ENCODE results near the gene TEDC2. TPM values are rescaled to one million over a fixed set of nuclear protein-coding genes. Genes with fewer than 3 reads are reported as not detected.

TEDC2 gene
- total and polyA plus RNA-seq, 10 of the 15 experiments (the other 5 are each of a cell fraction or from before 2014, with no cell fraction given): 0.23 to 47.9 (median 19.1) TPM

GRCh38 chr16:2490190-2491105 is 30.5 kb downstream of the TEDC2 start (continued):
- TF ChIP-seq E2F4 (IDR thresholded peaks at IDR 0.05; ENCODE audit: low read depth, low read length) (no peak), IKZF1 (conservative IDR thresholded peaks at IDR 0.05) (no peak), ZNF207 (IDR thresholded peaks at IDR 0.05; ENCODE audit: borderline replicate concordance) (no peak), BHLHE40 (IDR thresholded peaks at IDR 0.05; ENCODE audit: borderline replicate concordance in 1 of 2, low read depth in 2 of 2, low read length in 1 of 2) (no peak), KLF5 (IDR thresholded peaks at IDR 0.05; ENCODE audit: partially characterized antibody) (no peak), SUZ12 (IDR thresholded peaks at IDR 0.05; ENCODE audit: unreplicated experiment) (no peak), RCOR1 (conservative IDR thresholded peaks at IDR 0.05; ENCODE audit: low read depth, low read length) (no peak)

GRCh38 chr16:2492292-2492691 is 32.4 kb downstream of the TEDC2 start:
- BruUV-seq (replicated peaks): no TSS peak

More at GRCh38 chr16:2492292-2492691, 32.4 kb downstream of the TEDC2 start:
- Histone ChIP-seq H4K20me1 (ENCODE audit: control insufficient read depth, insufficient read depth) (no peaks in the 10 kb centered on the region), H2AFZ (ENCODE audit: control insufficient read depth, low read depth, low read length) (no peak overlapping the region), H3K36me3 (ENCODE audit: control insufficient read depth in 2 of 2, insufficient read depth in 2 of 2, low read length in 1 of 2) (peaks cover 0 to 9% of the 10 kb centered on the region in 2 experiments; a peak in 2 of 4 replicates), H3K4me1 (ENCODE audit: control insufficient read depth, insufficient read depth, low read length) (peaks cover 7% of the 10 kb centered on the region), H3K9ac (ENCODE audit: control insufficient read depth, insufficient read depth, low read length) (no peak overlapping the region), H3K4me2 (ENCODE audit: control insufficient read depth, insufficient read depth) (no peak overlapping the region), H3K27ac (ENCODE audit: control insufficient read depth, insufficient read depth) (no peak overlapping the region), H3K27me3 (replicated peaks in 1 of 2; ENCODE audit: control insufficient read depth in 2 of 2, insufficient read depth in 2 of 2, low read length in 1 of 2) (no peaks in the 10 kb centered on the region), H3K9me3 (replicated peaks; ENCODE audit: control insufficient read depth, insufficient read depth, low read length) (no peaks in the 10 kb centered on the region), H3K79me2 (ENCODE audit: control insufficient read depth, insufficient read depth, low read length) (no peaks in the 10 kb centered on the region), H3K4me3 (no peak overlapping the region)
- SMC1A ChIA-PET (ENCODE audit: uncharacterized antibody, unreplicated experiment): no interaction called here
- DNase-seq (ENCODE audit: low read depth, low spot score) (no peak), ATAC-seq (no peak), FAIRE-seq (no peak)
- TF ChIP-seq TCF12 (IDR thresholded peaks at IDR 0.05; ENCODE audit: low read depth, low read length) (no peak), BRCA1 (IDR thresholded peaks at IDR 0.05; ENCODE audit: low read depth, low read length) (no peak), MXI1 (IDR thresholded peaks at IDR 0.05; ENCODE audit: low read depth, low read length) (no peak), SPI1 (IDR thresholded peaks at IDR 0.05; ENCODE audit: borderline replicate concordance, insufficient read depth, low read depth, low read length) (no peak), ZBTB33 (IDR thresholded peaks at IDR 0.05) (no peak), ATF2 (IDR thresholded peaks at IDR 0.05; ENCODE audit: low read length) (no peak), STAT1 (conservative IDR thresholded peaks at IDR 0.05) (no peak), EZH2 (IDR thresholded peaks at IDR 0.05; ENCODE audit: borderline replicate concordance, control insufficient read depth, low read depth, low read length) (no peak), NR2F1 (conservative IDR thresholded peaks at IDR 0.05) (no peak)
- RAD21 ChIA-PET (ENCODE audit: unreplicated experiment): no interaction called here
- CTCF ChIA-PET: no interaction called here
- POLR2A ChIA-PET: no interaction called here
- 92% methylated on average over 13 of the region's 13 CpGs for WGBS (ENCODE audit: insufficient coverage, insufficient replicate concordance, low lambda C conversion rate, missing lambda C conversion rate)
- intact Hi-C loops (cut with micrococcal nuclease; ENCODE audit: unreplicated experiment): no loop called here
- in situ Hi-C loops (cut with MboI): loop anchor here (10.0 kb wide), 1 partner anchor 477 kb away; the partner anchor contains the start of gene NPW

All from GM12878 (cell line).